AG09319 (cell line): ENCODE results near the gene AGAP1.

Experiments used
- DNase-seq: peaks from one replicate; pipeline ENCODE4 v3.0.0-alpha.2; 2010; ENCODE audit warnings: low read depth; ENCODE audit errors: extremely low read depth
- CTCF ChIP-seq: IDR thresholded peaks from 2 replicates; pipeline ENCODE4 v1.5.1; 2011; ENCODE audit warnings: low read depth, mild to moderate bottlenecking, inconsistent platforms, low read length, moderate library complexity

Gene AGAP1

DNA sequence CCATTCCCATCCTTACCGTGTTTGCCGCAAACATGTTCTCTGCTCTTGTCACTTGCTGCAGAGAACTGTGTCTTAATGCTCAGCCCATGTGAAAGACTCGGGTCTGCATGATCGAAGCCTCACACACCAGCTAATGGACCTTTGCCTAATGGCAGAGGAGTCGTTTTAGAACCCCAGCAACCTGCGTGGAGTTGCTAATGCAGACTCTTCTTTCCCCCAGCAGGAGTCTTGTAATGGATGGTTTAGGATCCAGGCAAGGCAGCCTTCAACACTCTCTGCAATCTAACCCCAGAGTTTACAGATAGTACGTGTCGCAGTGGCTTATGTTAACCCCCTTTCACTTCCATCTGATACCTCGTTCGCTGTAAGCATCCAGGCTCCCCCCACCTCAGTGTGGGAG, 316.4 kb downstream of the AGAP1 start:
- no peak for DNase-seq
- TF ChIP-seq CTCF: no peak

- DNase-seq: no peak
- TF ChIP-seq CTCF: no peak
Observed at GRCh38 chr2:235810846-235811245, 317.0 kb downstream of the AGAP1 start.

DNA sequence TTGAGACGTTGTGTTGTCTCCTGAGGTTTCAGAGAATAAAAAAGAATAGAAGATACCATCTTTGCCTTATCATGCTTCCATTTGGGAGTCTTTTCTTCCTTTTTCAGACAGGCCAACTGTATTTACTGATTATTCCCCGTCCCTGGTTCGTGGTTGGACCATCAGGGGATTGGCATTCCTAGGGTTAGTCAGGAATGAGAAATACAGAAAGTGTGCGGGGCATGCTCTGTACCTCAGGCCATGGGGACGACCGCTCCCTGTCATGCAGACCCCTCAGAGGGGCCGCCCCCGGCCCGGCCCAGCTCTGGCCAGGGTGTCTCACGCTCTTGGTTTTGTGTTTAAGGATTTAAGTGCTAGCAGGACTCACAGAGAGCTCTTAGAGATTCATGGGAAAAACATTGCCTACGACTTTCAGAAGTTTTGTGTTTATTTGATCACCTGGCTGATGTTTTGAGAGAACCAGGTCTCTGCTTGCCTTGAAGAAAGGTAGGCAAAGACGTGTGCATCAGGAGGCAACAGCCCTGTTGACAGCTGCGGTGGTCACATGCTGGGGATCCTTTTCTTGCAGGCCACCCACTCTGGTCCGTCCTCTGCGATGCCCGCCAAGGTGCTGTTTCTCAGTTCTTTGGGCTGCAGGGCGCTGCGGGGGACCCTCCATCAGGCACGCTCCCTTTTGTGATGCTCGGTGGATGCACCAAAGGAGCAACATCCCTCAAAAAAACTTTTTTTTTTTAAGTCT, 317.8 kb downstream of the AGAP1 start:
- DNase-seq: no peak
- no peak for TF ChIP-seq CTCF

DNA sequence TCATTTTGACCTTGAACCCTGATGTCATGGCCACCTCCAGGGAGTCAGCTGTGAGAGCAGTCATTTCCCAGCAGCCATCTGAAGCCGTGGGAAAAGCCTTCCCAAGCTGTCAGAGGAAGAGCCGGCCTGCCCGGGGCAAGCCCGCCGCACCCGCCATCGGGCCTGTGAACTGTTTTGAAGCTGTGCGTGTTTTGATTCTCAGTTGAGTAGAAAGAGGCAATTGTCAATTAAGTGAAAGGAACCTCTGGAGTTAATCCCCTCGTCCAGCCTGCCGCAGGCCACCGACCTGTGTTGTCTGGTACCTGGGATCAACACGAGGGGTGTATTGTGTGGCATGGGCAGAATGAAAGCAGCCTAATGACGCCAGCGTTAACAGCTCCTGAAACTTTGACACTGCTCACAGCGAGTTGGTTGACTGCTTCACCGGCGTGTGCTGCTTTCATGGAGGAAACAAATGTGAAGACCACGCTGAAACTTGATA, 318.4 kb downstream of the AGAP1 start:
- TF ChIP-seq CTCF: no peak
- no peak for DNase-seq

- DNase-seq: no peak
- TF ChIP-seq CTCF: no peak
Observed at GRCh38 chr2:235813398-235813797, 319.6 kb downstream of the AGAP1 start.

GRCh38 chr2:235820571-235820970, 326.7 kb downstream of the AGAP1 start:
- TF ChIP-seq CTCF: no peak
- no peak for DNase-seq

- no peak for TF ChIP-seq CTCF
- no peak for DNase-seq
Observed at GRCh38 chr2:235824331-235824730, 330.5 kb downstream of the AGAP1 start.
